Measurements from ENCODE around the gene DNM3.

DNA sequence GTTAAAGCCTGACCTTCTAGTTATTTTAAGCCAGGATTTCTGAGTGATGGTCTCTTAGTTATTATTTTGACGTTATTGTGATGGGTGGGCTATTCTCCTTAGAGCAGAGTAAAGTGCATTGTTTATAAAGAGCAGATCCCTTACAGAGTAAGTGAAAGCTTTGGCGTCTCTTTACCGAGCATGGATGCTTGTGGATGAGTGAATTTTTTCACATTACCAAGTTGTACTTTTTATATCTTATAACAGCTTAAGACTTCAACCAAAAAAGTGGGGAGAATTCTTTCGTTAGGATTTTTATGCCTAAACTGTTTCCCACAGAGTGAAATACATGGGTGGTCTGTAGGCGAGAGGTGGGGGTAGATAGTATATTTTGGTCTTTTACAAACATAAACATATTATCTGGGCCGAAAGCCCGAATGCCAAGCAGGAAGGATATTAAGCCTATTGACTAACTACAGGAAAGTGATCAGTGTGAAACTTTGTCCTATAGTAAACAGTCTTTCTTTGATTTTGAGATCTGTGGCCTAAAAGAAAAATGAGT is 300.1 kb downstream of the DNM3 start:
- TF ChIP-seq POLR2AphosphoS5 (IDR thresholded peaks at IDR 0.05; ENCODE audit: low read length): no peak
- no peak for TF ChIP-seq ZNF274 (IDR thresholded peaks at IDR 0.05; ENCODE audit: insufficient read depth, insufficient read length)
- TF ChIP-seq ASH2L (IDR thresholded peaks at IDR 0.05; ENCODE audit: borderline replicate concordance, low read depth): no peak
- TF ChIP-seq POLR2A (IDR thresholded peaks at IDR 0.05; ENCODE audit: low read depth, low read length): no peak
- no peak for TF ChIP-seq MTA2 (IDR thresholded peaks at IDR 0.05; ENCODE audit: low read depth)
- TF ChIP-seq, protein P1, sequence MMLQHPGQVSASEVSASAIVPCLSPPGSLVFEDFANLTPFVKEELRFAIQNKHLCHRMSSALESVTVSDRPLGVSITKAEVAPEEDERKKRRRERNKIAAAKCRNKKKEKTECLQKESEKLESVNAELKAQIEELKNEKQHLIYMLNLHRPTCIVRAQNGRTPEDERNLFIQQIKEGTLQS (IDR thresholded peaks at IDR 0.05; ENCODE audit: borderline replicate concordance, extremely low read depth, low read depth, low read length): no peak
- TF ChIP-seq, protein P2, sequence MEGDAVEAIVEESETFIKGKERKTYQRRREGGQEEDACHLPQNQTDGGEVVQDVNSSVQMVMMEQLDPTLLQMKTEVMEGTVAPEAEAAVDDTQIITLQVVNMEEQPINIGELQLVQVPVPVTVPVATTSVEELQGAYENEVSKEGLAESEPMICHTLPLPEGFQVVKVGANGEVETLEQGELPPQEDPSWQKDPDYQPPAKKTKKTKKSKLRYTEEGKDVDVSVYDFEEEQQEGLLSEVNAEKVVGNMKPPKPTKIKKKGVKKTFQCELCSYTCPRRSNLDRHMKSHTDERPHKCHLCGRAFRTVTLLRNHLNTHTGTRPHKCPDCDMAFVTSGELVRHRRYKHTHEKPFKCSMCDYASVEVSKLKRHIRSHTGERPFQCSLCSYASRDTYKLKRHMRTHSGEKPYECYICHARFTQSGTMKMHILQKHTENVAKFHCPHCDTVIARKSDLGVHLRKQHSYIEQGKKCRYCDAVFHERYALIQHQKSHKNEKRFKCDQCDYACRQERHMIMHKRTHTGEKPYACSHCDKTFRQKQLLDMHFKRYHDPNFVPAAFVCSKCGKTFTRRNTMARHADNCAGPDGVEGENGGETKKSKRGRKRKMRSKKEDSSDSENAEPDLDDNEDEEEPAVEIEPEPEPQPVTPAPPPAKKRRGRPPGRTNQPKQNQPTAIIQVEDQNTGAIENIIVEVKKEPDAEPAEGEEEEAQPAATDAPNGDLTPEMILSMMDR (IDR thresholded peaks at IDR 0.05 in 2 of 3, conservative IDR thresholded peaks at IDR 0.05 in 1 of 3; ENCODE audit: control insufficient read depth in 2 of 3, extremely low read depth in 1 of 3, insufficient read depth in 1 of 3, low read depth in 3 of 3, low read length in 3 of 3): no peak
- TF ChIP-seq ZNF384 (IDR thresholded peaks at IDR 0.05; ENCODE audit: borderline replicate concordance, low read depth, low read length): no peak
- TF ChIP-seq IKZF1 (conservative IDR thresholded peaks at IDR 0.05): no peak
- no peak for TF ChIP-seq JUNB (IDR thresholded peaks at IDR 0.05)
- TF ChIP-seq, protein P3, sequence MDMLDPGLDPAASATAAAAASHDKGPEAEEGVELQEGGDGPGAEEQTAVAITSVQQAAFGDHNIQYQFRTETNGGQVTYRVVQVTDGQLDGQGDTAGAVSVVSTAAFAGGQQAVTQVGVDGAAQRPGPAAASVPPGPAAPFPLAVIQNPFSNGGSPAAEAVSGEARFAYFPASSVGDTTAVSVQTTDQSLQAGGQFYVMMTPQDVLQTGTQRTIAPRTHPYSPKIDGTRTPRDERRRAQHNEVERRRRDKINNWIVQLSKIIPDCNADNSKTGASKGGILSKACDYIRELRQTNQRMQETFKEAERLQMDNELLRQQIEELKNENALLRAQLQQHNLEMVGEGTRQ (IDR thresholded peaks at IDR 0.05; ENCODE audit: borderline replicate concordance, low read depth, low read length): no peak
- no peak for TF ChIP-seq HDAC6 (IDR thresholded peaks at IDR 0.05; ENCODE audit: unreplicated experiment)
- TF ChIP-seq CREB1 (IDR thresholded peaks at IDR 0.05; ENCODE audit: low read depth): no peak

All from GM12878 (cell line).